BLaER1 treated with 17β-estradiol and CSF1 and Interleukin-3, amounts not matched to agents 10 nM and 100 nM (cell line): ENCODE data around the gene CAPZA1.

Source experiments
- H3K27ac ChIP-seq, 11 experiments: shearing (Covaris generic); formaldehyde crosslinking; 2 replicates each; pipeline ENCODE4 v1.8.1; 2022
- H3K27me3 ChIP-seq, 11 experiments: shearing (Covaris generic); formaldehyde crosslinking; 2 replicates each; pipeline ENCODE4 v1.8.1; 2022
- H3K36me3 ChIP-seq, 11 experiments: shearing (Covaris generic); formaldehyde crosslinking; 2 replicates each; pipeline ENCODE4 v1.8.1; 2022
- H3K4me1 ChIP-seq, 10 experiments: shearing (Covaris generic); formaldehyde crosslinking; 2 replicates each; pipeline ENCODE4 v1.8.1; 2022
- H3K4me2 ChIP-seq, 11 experiments: shearing (Covaris generic); formaldehyde crosslinking; 2 replicates each; pipeline ENCODE4 v1.8.1; 2022
- H3K4me3 ChIP-seq, 10 experiments: shearing (Covaris generic); formaldehyde crosslinking; 2 replicates each; pipeline ENCODE4 v1.8.1; 2022
- H3K9ac ChIP-seq, 11 experiments: shearing (Covaris generic); formaldehyde crosslinking; 2 replicates each; pipeline ENCODE4 v1.8.1; 2022
- H3K9me3 ChIP-seq, 11 experiments: shearing (Covaris generic); formaldehyde crosslinking; replicated peaks in 1 of 11; 2 replicates each; pipeline ENCODE4 v1.8.1; 2022
- H4K20me1 ChIP-seq, 11 experiments: shearing (Covaris generic); formaldehyde crosslinking; 2 replicates each; pipeline ENCODE4 v1.8.1; 2022
- Cebpa-rat ChIP-seq, 11 experiments: shearing (Covaris generic); IDR thresholded peaks; 2 replicates each; pipeline ENCODE4 v1.8.1; 2022

The CAPZA1 gene

DNA sequence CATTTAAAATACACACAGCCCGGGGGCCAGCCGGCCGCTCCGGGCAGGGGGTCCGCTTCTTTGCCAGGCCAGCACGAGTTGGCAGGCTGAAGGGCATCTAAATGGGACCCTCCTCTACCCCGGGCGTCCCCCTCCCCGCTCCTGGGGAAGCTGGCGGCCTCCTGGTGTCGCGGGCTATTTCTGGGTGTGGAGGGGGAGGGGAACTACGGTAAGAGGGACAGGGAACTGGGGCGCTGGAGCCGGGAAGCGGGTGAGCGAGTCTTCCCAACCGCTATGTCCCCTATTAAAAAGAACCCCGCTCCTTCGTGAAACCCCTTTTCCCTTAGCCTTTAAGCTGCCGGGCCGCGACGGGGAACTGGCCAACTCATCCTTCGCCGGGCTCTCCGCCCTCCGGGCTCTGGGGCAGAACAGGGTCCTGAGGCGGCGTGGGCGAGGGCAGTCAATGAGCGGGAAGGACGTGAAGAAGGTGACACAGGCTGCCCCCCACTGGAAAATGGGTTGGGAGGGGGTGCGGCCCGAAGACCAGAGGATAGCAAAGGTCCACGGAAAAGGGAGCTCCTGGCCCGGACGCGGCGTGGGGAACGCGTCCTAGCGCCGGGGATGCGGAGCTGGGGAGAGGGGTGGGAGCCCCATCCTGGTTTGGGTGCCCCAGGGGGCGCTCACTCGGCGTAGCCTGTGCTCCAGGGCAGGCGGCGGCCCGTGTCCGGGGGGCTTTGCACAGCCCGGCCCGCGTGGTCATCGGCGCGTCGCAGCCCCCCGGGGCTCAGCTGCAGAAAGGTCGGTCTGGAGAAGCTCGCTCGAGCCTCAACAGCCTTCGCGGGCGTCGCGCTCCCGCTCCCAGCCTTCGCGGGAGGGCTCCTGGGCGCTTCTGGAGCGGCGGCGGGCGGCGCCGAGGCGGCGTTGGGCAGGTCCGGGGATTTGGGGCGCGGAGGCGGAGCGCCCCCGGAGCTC, 95.0 kb downstream of the CAPZA1 start:
- peak overlapping the region; percentile 21 to 73 (median 55); a peak in 21 of 22 replicates for H3K9ac ChIP-seq

DNA sequence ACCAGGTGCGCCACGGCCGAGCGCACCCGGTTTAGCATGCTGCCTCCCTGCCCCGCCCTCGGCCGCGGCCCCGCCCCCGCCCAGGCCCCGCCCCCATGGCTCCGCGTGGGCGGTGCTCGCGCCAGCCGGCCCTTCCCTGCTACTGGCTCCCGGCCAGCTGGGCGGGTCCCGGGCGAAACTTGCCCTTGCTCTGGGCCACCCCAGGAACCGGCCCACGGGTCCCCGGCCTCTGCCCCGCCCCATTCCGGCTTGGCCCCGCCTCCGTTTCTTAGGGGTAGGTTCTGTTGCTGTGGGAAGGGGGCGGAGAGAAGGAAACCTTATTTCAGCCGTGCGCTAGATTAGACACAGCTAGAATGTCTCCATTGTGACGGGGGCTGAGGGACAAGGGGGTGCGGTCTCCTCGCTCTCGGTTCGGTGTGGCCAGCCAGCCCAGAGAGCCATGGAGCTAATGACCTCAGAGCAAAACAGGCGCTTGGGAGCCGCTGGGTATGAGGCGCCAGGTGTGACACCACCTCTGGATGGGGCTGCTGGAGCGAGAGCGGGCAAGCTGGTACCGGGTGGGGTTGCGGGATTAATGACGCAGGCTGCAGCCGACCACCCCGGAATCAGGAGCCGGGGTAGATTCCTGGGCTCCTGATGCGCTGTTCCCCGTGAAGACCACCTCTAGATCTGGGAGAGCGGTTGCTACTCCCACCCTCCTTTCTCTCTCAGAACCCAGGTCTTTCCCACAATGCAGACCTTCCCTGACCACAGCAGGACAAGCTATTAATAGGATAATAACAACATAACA, 95.8 kb downstream of the CAPZA1 start, which contains the start of gene PPM1J:
PPM1J (minus strand) TSS at position 69 of the 790 bp plus-strand sequence; CDS start at position 38, 31 bp downstream.
- Histone ChIP-seq H3K27ac (peak within 1 kb of the TSS in 6 of 11 experiments; percentile 6 to 46 (median 20); a peak in 6 of 22 replicates), H3K4me1 (peaks cover 30 to 60% (median 53%) of the 10 kb centered on the region in 10 experiments)

More for the DNA sequence above, 95.0 kb downstream of the CAPZA1 start:
- Histone ChIP-seq H3K9me3 (no peaks in the 10 kb centered on the region), H3K4me2 (peak overlapping the region; percentile 97 to 100 (median 100)), H4K20me1 (peaks cover 0 to 18% (median 10%) of the 10 kb centered on the region in 11 experiments; a peak in 15 of 22 replicates), H3K27ac (peak overlapping the region in 5 of 11 experiments; percentile 6 to 29 (median 13); a peak in 5 of 22 replicates), H3K4me3 (peak overlapping the region; percentile 64 to 80 (median 67)), H3K36me3 (no peaks in the 10 kb centered on the region), H3K27me3 (peaks cover 0 to 18% (median 11%) of the 10 kb centered on the region in 11 experiments; a peak in 17 of 22 replicates), H3K4me1 (peaks cover 26 to 60% (median 53%) of the 10 kb centered on the region in 10 experiments)
- no peak for TF ChIP-seq Cebpa-rat (IDR thresholded peaks at IDR 0.05)

DNA sequence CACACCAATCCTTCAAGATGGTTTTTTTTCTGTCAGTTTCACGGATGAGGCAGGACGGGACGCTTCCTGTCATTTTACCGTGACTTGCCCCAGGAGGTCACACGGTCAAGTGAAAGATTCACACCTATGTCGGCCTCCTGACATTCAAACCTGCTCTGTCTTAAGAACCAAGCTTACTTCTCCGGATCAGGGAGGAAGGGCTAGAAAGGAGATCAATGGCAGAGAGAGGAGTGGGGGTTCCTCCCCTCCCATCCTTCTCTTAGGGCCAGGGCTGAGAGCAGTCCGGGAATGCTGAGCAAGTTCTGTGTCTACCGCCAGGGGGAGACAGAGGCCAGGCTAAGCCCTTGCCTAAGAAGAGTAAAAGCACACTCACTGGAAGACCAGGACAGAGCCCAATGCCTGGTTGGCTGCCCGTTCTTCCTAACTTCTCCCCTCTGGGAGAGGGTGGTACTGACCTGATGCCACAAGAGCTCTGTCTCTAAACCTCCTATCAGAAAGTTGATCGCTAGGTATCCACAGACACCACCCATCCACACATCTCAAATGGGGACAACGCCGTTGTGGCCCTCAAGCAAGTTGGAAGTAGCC, 96.6 kb downstream of the CAPZA1 start:
- Histone ChIP-seq H4K20me1 (peaks cover 0 to 18% (median 10%) of the 10 kb centered on the region in 11 experiments; a peak in 15 of 22 replicates), H3K36me3 (no peaks in the 10 kb centered on the region), H3K9me3 (no peaks in the 10 kb centered on the region), H3K4me2 (peak overlapping the region; percentile 97 to 100 (median 100)), H3K9ac (peak overlapping the region; percentile 43 to 73 (median 66); a peak in 16 of 22 replicates), H3K27me3 (peaks cover 0 to 18% (median 11%) of the 10 kb centered on the region in 11 experiments; a peak in 17 of 22 replicates), H3K4me1 (peaks cover 32 to 56% (median 46%) of the 10 kb centered on the region in 10 experiments), H3K4me3 (peak overlapping the region; percentile 64 to 80 (median 67)), H3K27ac (no peak overlapping the region)
- TF ChIP-seq Cebpa-rat (IDR thresholded peaks at IDR 0.05): no peak

More for the DNA sequence above, 95.8 kb downstream of the CAPZA1 start, which contains the start of gene PPM1J:
- Histone ChIP-seq H3K4me2 (peak within 1 kb of the TSS; percentile 97 to 100 (median 100)), H4K20me1 (peaks cover 0 to 18% (median 10%) of the 10 kb centered on the region in 11 experiments; a peak in 15 of 22 replicates), H3K27me3 (peaks cover 0 to 18% (median 11%) of the 10 kb centered on the region in 11 experiments; a peak in 17 of 22 replicates), H3K9ac (peak within 1 kb of the TSS; percentile 52 to 73 (median 67)), H3K4me3 (peak within 1 kb of the TSS; percentile 64 to 80 (median 67)), H3K36me3 (no peaks in the 10 kb centered on the region), H3K9me3 (no peaks in the 10 kb centered on the region)
- TF ChIP-seq Cebpa-rat (IDR thresholded peaks at IDR 0.05): no peak

DNA sequence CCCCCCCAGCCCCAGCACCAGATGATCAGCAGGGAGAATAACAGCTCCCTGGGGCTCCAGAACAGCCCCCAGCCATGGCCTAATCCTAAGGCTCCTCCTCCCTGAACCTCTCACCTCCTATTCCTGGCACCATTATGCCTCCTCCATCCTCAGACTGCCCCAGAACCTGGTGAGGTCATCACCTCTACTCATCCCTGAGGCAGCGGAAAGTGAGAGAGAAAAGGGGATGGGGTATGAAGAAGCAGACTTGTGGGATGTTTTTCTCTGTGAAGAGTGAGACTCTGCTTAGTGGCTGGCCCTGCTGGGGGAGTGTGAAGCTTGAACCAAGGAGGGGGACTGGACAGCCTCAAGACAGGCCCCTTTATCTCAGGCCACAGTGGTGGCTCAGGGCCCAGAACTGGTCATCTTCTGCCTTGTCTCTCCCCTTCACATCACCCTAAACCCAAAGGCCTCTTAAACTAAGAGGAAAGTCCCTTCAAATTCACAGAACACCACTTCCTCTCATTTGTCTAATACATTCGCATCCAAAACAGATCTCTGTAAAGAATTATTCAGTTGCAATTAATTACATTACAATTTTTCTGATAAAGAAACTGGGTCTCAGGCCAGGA, 97.7 kb downstream of the CAPZA1 start:
- H3K4me3 ChIP-seq: no peak overlapping the region
- no peak for TF ChIP-seq Cebpa-rat (IDR thresholded peaks at IDR 0.05)
- 0 out of 22 replicates have a peak overlapping the region, but pooled peaks of 1 of the 11 experiments have one; percentile 14 for H3K9ac ChIP-seq
- H3K36me3 ChIP-seq: no peaks in the 10 kb centered on the region
- peaks cover 0 to 18% (median 10%) of the 10 kb centered on the region in 11 experiments; a peak in 15 of 22 replicates for H4K20me1 ChIP-seq
- H3K9me3 ChIP-seq: no peaks in the 10 kb centered on the region
- H3K27ac ChIP-seq: no peak overlapping the region
- H3K4me1 ChIP-seq: peaks cover 32 to 52% (median 42%) of the 10 kb centered on the region in 10 experiments
- H3K27me3 ChIP-seq: peaks cover 0 to 18% (median 11%) of the 10 kb centered on the region in 11 experiments; a peak in 17 of 22 replicates
- no peak overlapping the region for H3K4me2 ChIP-seq

DNA sequence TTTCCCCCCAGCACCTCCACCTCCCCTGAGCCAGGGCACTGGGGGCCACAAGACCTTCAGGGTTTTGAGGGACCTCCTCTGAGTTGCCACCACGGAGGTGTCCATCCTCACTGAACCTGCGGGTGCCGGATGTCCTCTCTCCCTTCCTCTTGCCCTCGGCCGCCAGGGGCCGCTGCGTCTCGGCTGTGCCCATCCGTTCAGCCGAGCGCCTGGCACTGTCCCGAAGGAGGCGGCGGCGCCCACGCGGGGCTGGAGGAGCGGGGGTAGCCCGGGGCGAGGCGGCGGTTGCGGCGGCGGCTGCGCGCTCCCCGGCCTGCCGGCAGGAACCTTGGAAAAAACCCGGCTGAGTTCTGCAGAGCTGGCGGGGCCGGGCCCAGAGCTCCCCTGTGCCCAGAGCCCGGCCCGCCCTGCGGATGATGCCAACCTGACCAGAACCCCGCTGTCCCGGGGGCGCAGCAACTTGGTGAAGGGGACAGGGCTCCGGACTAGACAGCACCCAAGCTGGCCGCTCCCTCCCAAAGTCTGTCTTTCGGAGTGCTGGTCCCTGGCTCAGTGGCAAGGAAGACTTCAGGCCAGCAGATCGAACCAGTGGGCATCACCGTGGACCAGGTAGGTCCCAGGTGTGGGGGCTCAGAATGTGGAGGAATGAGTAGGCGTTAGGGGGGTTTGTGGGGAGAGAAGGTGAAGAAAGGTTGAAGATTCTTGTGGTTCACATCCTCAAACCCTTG, 99.2 kb downstream of the CAPZA1 start:
- no peak for TF ChIP-seq Cebpa-rat (IDR thresholded peaks at IDR 0.05)
- Histone ChIP-seq H3K36me3 (no peaks in the 10 kb centered on the region), H3K4me1 (peaks cover 30 to 51% (median 43%) of the 10 kb centered on the region in 10 experiments), H4K20me1 (peaks cover 0 to 17% (median 9%) of the 10 kb centered on the region in 11 experiments; a peak in 15 of 22 replicates), H3K27me3 (peaks cover 0 to 16% (median 11%) of the 10 kb centered on the region in 11 experiments; a peak in 17 of 22 replicates), H3K27ac (no peak overlapping the region), H3K4me2 (peak overlapping the region; percentile 57 to 87 (median 81)), H3K4me3 (peak overlapping the region in 5 of 10 experiments; percentile 21 to 56 (median 44); a peak in 9 of 20 replicates), H3K9me3 (no peaks in the 10 kb centered on the region), H3K9ac (peak overlapping the region in 4 of 11 experiments; percentile 26 to 43 (median 38); a peak in 4 of 22 replicates)

DNA sequence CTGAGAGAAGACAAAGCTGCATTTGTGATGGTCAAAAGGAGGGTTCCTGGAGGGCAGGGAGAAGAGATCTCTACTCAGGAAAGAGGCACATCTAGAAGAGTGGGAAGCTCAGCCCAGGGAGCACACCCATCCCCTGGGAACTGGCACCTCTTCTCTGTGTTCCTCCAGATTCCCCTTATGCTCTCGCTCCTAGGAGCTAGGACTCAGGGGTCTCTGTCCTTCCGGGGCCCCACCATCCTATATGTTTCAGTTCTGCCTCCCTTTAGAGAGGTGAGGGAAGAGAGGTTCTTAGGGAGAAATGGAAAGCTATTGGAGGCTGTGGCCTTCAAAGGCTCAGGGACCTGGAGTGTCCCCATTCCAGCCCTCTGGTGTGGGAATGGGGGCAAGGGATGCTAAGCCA, 100.1 kb downstream of the CAPZA1 start:
- peaks cover 0 to 7% (median 4%) of the 10 kb centered on the region in 11 experiments; a peak in 16 of 22 replicates for H3K27me3 ChIP-seq
- H3K4me3 ChIP-seq: no peak overlapping the region
- no peaks in the 10 kb centered on the region for H3K36me3 ChIP-seq
- H3K9ac ChIP-seq: no peak overlapping the region
- H3K4me2 ChIP-seq: no peak overlapping the region
- H3K9me3 ChIP-seq: no peaks in the 10 kb centered on the region
- peaks cover 21 to 43% (median 35%) of the 10 kb centered on the region in 10 experiments for H3K4me1 ChIP-seq
- peaks cover 0 to 8% (median 2%) of the 10 kb centered on the region in 11 experiments; a peak in 12 of 22 replicates for H4K20me1 ChIP-seq
- H3K27ac ChIP-seq: no peak overlapping the region
- no peak for TF ChIP-seq Cebpa-rat (IDR thresholded peaks at IDR 0.05)

DNA sequence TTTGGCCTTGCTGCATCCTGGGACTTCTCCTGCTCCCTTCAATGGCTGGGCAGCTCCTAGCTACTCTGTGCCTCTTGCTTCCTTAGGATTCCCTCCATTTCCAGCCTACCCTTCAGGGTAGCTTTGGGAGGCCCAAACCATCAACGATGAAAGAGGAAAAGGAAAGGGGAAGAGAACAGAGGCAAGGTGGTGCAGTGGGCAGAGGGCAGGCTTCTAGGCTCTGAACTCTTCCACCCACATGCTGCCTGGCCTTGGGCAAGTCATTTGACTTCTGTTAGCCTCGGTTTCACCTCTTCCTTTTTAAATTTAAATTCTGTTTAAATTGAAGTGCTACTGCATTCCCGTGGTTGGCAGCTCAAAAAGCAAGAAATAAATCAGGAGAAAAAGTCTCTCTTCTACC, 101.2 kb downstream of the CAPZA1 start:
- no peak overlapping the region for H3K27ac ChIP-seq
- H3K9ac ChIP-seq: no peak overlapping the region
- no peak for TF ChIP-seq Cebpa-rat (IDR thresholded peaks at IDR 0.05)
- peaks cover 16 to 40% (median 31%) of the 10 kb centered on the region in 10 experiments for H3K4me1 ChIP-seq
- peak overlapping the region in 2 of 11 experiments; percentile 41 to 52; a peak in 4 of 22 replicates for H3K4me2 ChIP-seq
- H3K27me3 ChIP-seq: peaks cover 0 to 4% (median 0%) of the 10 kb centered on the region in 11 experiments; a peak in 2 of 22 replicates
- H3K9me3 ChIP-seq: no peaks in the 10 kb centered on the region
- no peaks in the 10 kb centered on the region for H3K36me3 ChIP-seq
- H3K4me3 ChIP-seq: no peak overlapping the region
- H4K20me1 ChIP-seq: peaks cover 0 to 3% (median 0%) of the 10 kb centered on the region in 11 experiments; a peak in 3 of 22 replicates
